Naive thymus-derived CD4-positive, alpha-beta T cell (primary cell): Measurements from ENCODE around the gene ZNF618. TPM values are rescaled to one million over a fixed set of nuclear protein-coding genes. Genes with fewer than 3 reads are reported as not detected.

ENCODE experiments used
- ATAC-seq: fragments of 150-1000 bp; cut with Tn5 transposase; 2 replicates; pipeline ENCODE4 v1.10.0; 2021; ENCODE audit warnings: mild to moderate bottlenecking, moderate library complexity
- CTCF ChIA-PET: fragments of 350-600 bp; sonication (Branson Sonifier 250); formaldehyde crosslinking; loops from one replicate; lab custom pipeline; 2021; ENCODE audit warnings: antibody characterized with exemption; lab: Charles Lee
- POLR2A ChIA-PET: fragments of 350-600 bp; sonication (Branson Sonifier 250); formaldehyde crosslinking; loops from one replicate; lab custom pipeline; 2021; ENCODE audit warnings: antibody characterized with exemption, inconsistent platforms; lab: Charles Lee
- DNase-seq, 9 donors: peaks; one replicate each; pipeline versions ENCODE4 v3.0.0 to v3.0.0-alpha.2; 2020 to 2022; ENCODE audit warnings: mixed read lengths in 1 of 9
- H3K27ac ChIP-seq: one replicate; pipeline ENCODE4 v1.7.0; 2013; ENCODE audit warnings: mild to moderate bottlenecking, low read depth, low read length, moderate library complexity
- H3K27me3 ChIP-seq, 2 donors: one replicate each; pipeline ENCODE4 v1.7.0; 2013; ENCODE audit warnings: low read length in 2 of 2, mild to moderate bottlenecking in 2 of 2, moderate library complexity in 2 of 2; ENCODE audit not compliant: control insufficient read depth in 2 of 2, insufficient read depth in 2 of 2
- H3K36me3 ChIP-seq, 3 experiments: 1 replicate in 2 of 3; 2 replicates in 1 of 3; pipeline ENCODE4 v1.7.0; 2013; ENCODE audit warnings: low read length in 3 of 3, mild to moderate bottlenecking in 3 of 3, moderate library complexity in 1 of 3; ENCODE audit not compliant: insufficient read depth in 3 of 3, control insufficient read depth in 2 of 3
- H3K4me1 ChIP-seq, 2 donors: one replicate each; pipeline ENCODE4 v1.7.0; 2013; ENCODE audit warnings: low read length in 2 of 2, mild to moderate bottlenecking in 2 of 2, moderate library complexity in 1 of 2; ENCODE audit not compliant: control insufficient read depth in 2 of 2, insufficient read depth in 2 of 2
- H3K4me3 ChIP-seq: 2 replicates; pipeline ENCODE4 v1.7.0; 2013; ENCODE audit warnings: mild to moderate bottlenecking, low read length
- H3K9me3 ChIP-seq, 3 experiments: 1 replicate in 2 of 3; 2 replicates in 1 of 3; pipeline ENCODE4 v1.7.0; 2013; ENCODE audit warnings: low read length in 3 of 3; ENCODE audit not compliant: control insufficient read depth in 2 of 3
- H3K27ac Mint-ChIP-seq, 9 donors: one replicate each; pipeline ENCODE4 v1.8.0; 2020 to 2022; ENCODE audit warnings: mixed read lengths in 9 of 9, mild to moderate bottlenecking in 8 of 9, moderate library complexity in 5 of 9, inconsistent platforms in 2 of 9
- H3K27me3 Mint-ChIP-seq, 5 donors: one replicate each; pipeline ENCODE4 v1.8.0; 2021 to 2022; ENCODE audit warnings: mixed read lengths in 5 of 5, mild to moderate bottlenecking in 1 of 5
- H3K36me3 Mint-ChIP-seq, 5 donors: one replicate each; pipeline ENCODE4 v1.8.0; 2020 to 2022; ENCODE audit warnings: mixed read lengths in 5 of 5, mild to moderate bottlenecking in 3 of 5, inconsistent platforms in 1 of 5
- H3K4me1 Mint-ChIP-seq, 7 donors: one replicate each; pipeline ENCODE4 v1.8.0; 2020 to 2022; ENCODE audit warnings: mixed read lengths in 7 of 7, mild to moderate bottlenecking in 3 of 7, inconsistent platforms in 1 of 7
- H3K4me3 Mint-ChIP-seq, 10 donors: one replicate each; pipeline ENCODE4 v1.8.0; 2020 to 2022; ENCODE audit warnings: mild to moderate bottlenecking in 10 of 10, mixed read lengths in 10 of 10, moderate library complexity in 6 of 10, inconsistent platforms in 2 of 10
- H3K9me3 Mint-ChIP-seq, 11 donors: one replicate each; pipeline ENCODE4 v1.8.0; 2020 to 2022; ENCODE audit warnings: mixed read lengths in 11 of 11, mild to moderate bottlenecking in 4 of 11, inconsistent platforms in 1 of 11, moderate library complexity in 1 of 11
- intact Hi-C, 2 donors: fragments of 100-400 bp; cut with micrococcal nuclease; formaldehyde crosslinking; loops; one replicate each; pipeline ENCODE4 v1.15.1; 2023
- polyA plus RNA-seq, 2 donors: library from polyadenylated mRNA; unstranded; fragments of 300-500 nt; fragmentation: Illumina TruSeq; gene quantifications; one replicate each; pipeline ENCODE4 v1.2.3, GENCODE V29; 2021
- total RNA-seq, 6 experiments: library from RNA in 5 of 6; stranded (reverse) in 5 of 6; gene quantifications; 1 replicate in 5 of 6; 2 replicates in 1 of 6; pipeline ENCODE4 v1.2.3 and lab custom pipeline; 2021 to 2026

ZNF618 gene
- total and polyA plus RNA-seq, 7 experiments from 2014 or later: 0.17 to 3.3 (median 1.1) TPM

DNA sequence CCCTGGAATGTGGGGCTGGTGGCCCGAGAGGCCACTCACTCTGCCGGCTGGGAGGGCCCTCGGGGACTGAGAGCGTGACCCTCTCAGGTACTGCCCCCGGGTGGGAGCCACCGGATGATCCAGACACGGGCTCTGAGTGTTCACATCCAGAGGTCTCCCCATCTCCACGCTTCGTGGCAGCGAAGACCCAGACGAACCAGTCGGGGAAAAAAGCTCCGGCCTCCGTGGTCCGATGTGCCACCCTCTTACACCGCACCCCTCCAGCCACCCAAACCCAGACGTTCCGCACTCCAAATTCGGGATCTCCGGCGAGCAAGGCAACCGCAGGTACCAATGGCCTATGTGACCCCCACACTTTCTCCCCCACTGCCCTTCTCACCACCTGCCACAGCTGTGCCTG, 152.5 kb downstream of the ZNF618 start:
- Mint-ChIP-seq H3K4me3 (no peak overlapping the region), H3K27me3 (peaks cover 0 to 8% (median 0%) of the 10 kb centered on the region in 5 donors), H3K9me3 (peaks cover 2 to 21% (median 12%) of the 10 kb centered on the region in 11 donors), H3K4me1 (no peaks in the 10 kb centered on the region), H3K36me3 (peaks cover 0 to 24% (median 7%) of the 10 kb centered on the region in 5 donors), H3K27ac (no peak overlapping the region)
- intact Hi-C loops: no loop called here
- POLR2A ChIA-PET: no interaction called here
- Histone ChIP-seq H3K27me3 (no peaks in the 10 kb centered on the region), H3K4me1 (no peaks in the 10 kb centered on the region), H3K9me3 (peaks cover 0 to 4% (median 0%) of the 10 kb centered on the region in 3 experiments), H3K36me3 (no peaks in the 10 kb centered on the region), H3K27ac (no peak overlapping the region), H3K4me3 (no peak overlapping the region)
- ATAC-seq (no peak), DNase-seq (no peak)
- CTCF ChIA-PET: no interaction called here

DNA sequence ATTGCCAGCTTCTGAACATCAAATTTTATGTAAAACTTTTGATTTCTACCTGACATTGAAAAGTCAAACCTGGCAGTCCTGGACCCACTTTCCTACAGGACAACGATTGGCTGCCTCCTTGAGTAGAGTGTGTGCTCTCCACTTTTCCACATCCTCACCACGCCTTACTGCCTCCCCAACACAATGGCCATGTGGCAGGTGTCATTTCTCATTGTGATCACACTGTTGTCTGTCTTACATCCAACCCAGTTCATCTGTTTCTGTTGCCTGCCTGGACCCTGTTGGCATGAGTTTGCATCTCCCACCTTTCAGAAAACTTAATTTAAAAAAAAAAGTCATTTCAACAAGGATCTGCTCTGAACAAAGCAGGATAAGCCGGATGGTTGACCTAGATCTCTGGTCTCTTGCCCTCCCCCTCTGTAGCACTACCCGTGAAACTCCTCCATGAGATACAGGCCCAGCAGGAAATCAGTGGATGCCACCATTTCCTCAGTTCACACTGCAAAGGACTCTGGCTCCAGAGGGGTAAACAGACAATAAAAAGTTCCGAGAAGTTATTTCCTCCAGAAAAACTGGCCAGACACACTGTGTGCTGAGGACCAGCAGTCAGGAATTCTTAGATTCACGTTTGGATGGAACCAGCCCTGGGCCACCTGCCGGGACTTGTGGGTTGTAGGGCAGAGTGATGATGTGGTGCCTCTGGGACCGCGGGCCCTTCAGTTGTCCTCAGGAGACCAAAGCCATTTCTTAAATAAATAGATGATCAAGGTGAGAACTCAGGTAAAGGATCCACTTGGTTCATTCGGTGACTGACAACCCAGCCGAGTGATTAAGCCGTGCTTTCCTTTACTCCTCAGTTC, 153.4 kb downstream of the ZNF618 start:
- Mint-ChIP-seq H3K4me3 (no peak overlapping the region), H3K27me3 (peaks cover 0 to 8% (median 0%) of the 10 kb centered on the region in 5 donors), H3K9me3 (peaks cover 0 to 12% (median 6%) of the 10 kb centered on the region in 11 donors), H3K36me3 (peaks cover 0 to 16% (median 6%) of the 10 kb centered on the region in 5 donors), H3K27ac (no peak overlapping the region), H3K4me1 (no peaks in the 10 kb centered on the region)
- H3K27me3 ChIP-seq: no peaks in the 10 kb centered on the region
- H3K9me3 ChIP-seq: no peaks in the 10 kb centered on the region
- CTCF ChIA-PET: no interaction called here
- intact Hi-C loops: no loop called here
- POLR2A ChIA-PET: no interaction called here
- DNase-seq (no peak), ATAC-seq (no peak)
- H3K36me3 ChIP-seq: no peaks in the 10 kb centered on the region
- no peak overlapping the region for H3K4me3 ChIP-seq
- H3K4me1 ChIP-seq: no peaks in the 10 kb centered on the region
- H3K27ac ChIP-seq: no peak overlapping the region

DNA sequence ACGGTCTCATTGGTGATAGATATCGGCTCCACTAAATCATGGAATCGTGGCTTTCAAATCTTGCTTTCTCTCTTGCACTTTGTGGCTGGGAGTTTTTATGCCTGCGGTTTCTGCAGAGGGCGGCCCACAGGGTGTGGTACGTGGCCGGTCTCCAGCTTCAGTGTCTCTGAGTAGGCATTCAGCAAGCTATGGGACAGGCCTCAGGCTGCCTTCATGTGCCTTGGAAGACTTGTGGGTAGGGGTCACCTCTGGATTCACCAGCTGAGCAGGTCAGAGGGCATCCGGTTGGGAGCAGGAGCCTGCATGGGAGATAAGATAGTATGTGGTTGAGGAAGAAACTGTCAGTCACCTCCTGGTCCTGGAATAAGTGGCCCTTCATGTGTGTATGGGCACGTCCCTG, 154.3 kb downstream of the ZNF618 start:
- no peak overlapping the region for H3K4me3 Mint-ChIP-seq

DNA sequence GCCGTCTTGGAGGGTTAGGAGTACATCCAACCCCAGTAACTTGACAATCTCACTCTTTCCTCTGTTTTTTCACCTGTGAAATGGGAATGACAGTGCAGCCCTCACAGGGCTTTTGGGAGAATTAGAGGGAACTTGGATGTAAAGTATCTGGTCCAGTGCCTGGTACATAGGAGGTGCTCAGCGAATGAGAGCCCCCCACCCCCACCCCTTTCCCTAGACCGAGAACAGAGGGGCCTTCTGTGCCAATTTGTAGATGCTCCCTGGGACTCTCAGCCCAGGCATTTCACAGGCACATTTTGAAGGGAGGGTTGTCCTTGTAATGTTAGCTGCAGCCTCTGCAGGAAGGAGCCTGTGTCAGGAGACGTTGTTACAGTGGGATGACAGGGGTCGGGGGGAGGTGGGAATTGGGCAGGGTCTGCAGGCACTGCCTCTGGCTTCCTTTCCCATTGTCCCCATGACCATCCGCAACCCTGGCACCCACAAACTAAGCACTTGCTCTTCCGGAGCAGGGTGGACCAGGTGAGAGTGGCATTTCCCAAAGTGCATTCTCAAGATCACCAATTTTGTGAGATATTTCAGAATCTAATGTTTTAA, 155.0 kb downstream of the ZNF618 start:
- H3K4me1 Mint-ChIP-seq: no peaks in the 10 kb centered on the region
- POLR2A ChIA-PET: no interaction called here
- H3K27me3 Mint-ChIP-seq: peaks cover 0 to 3% (median 0%) of the 10 kb centered on the region in 5 donors

More for the DNA sequence above, 154.3 kb downstream of the ZNF618 start:
- Mint-ChIP-seq H3K27ac (no peak overlapping the region), H3K36me3 (peaks cover 0 to 10% (median 0%) of the 10 kb centered on the region in 5 donors), H3K4me1 (no peaks in the 10 kb centered on the region), H3K27me3 (peaks cover 0 to 8% (median 0%) of the 10 kb centered on the region in 5 donors), H3K9me3 (peaks cover 0 to 5% (median under 1%) of the 10 kb centered on the region in 11 donors)
- ATAC-seq (no peak), DNase-seq (no peak)
- no peaks in the 10 kb centered on the region for H3K36me3 ChIP-seq
- no peak overlapping the region for H3K4me3 ChIP-seq
- CTCF ChIA-PET: no interaction called here
- H3K9me3 ChIP-seq: no peaks in the 10 kb centered on the region
- no peaks in the 10 kb centered on the region for H3K27me3 ChIP-seq
- H3K4me1 ChIP-seq: no peaks in the 10 kb centered on the region
- no peak overlapping the region for H3K27ac ChIP-seq
- intact Hi-C loops: no loop called here
- POLR2A ChIA-PET: no interaction called here

DNA sequence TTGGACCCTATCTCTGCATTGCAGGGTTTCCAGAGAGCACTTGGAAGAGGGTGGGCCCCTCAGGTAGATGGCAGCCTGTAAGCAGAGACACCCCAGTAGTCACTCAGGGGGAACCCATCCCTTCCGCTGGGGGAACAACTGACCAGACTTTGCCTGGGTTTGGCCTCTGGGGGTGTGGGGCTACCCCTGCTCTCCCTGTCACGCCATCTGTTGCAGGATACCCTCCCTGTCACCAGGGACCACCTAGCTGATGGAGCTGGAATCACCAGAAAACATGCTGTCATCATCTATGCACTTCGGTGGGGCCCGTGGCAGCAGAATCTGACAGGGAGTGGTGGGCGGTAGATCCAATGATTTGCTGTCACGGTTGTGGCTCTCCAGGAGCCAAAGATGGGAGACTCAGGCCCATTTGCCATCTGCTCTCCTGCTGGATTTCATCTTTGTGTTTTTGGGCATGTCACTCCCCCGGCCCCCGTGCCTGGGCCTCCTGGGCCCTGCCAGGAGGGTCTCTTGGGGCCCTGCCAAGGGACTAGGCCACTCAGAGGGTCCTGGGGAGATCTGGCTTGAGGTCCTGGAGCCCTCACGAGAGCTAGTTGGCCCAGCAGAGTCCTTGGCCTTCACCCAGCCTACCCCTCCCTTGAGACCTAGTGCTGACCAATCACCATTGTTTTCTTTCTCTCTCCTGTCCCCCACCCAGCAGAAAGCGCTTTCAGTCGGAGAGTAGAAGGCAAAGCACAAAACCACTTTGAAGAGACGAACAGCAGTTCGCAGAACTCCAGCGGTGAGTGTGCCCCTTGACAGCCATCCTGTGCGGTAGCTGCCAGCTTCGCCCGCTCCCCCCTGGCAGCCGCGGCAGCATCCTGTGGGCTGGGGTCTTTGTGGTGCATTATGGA, 156.1 kb downstream of the ZNF618 start:
- H3K4me1 ChIP-seq: no peaks in the 10 kb centered on the region
- H3K4me1 Mint-ChIP-seq: no peaks in the 10 kb centered on the region
- no peak for ATAC-seq
- H3K4me3 ChIP-seq: no peak overlapping the region
- no peaks in the 10 kb centered on the region for H3K36me3 ChIP-seq
- ChIA-PET POLR2A (no interaction called here), CTCF (no interaction called here)
- H3K9me3 Mint-ChIP-seq: no peaks in the 10 kb centered on the region
- H3K27me3 Mint-ChIP-seq: no peaks in the 10 kb centered on the region
- H3K27ac Mint-ChIP-seq: no peak overlapping the region
- intact Hi-C loops: no loop called here
- H3K36me3 Mint-ChIP-seq: no peaks in the 10 kb centered on the region
- H3K4me3 Mint-ChIP-seq: no peak overlapping the region
- no peak overlapping the region for H3K27ac ChIP-seq
- H3K9me3 ChIP-seq: no peaks in the 10 kb centered on the region
- no peak for DNase-seq
- no peaks in the 10 kb centered on the region for H3K27me3 ChIP-seq

More for the DNA sequence above, 155.0 kb downstream of the ZNF618 start:
- Histone ChIP-seq H3K36me3 (no peaks in the 10 kb centered on the region), H3K9me3 (no peaks in the 10 kb centered on the region), H3K4me3 (no peak overlapping the region), H3K4me1 (no peaks in the 10 kb centered on the region), H3K27ac (no peak overlapping the region), H3K27me3 (no peaks in the 10 kb centered on the region)
- no peak for DNase-seq
- CTCF ChIA-PET: no interaction called here
- Mint-ChIP-seq H3K36me3 (peaks cover 0 to 5% (median 0%) of the 10 kb centered on the region in 5 donors), H3K4me3 (no peak overlapping the region), H3K9me3 (no peaks in the 10 kb centered on the region), H3K27ac (no peak overlapping the region)
- intact Hi-C loops: no loop called here
- ATAC-seq: no peak

DNA sequence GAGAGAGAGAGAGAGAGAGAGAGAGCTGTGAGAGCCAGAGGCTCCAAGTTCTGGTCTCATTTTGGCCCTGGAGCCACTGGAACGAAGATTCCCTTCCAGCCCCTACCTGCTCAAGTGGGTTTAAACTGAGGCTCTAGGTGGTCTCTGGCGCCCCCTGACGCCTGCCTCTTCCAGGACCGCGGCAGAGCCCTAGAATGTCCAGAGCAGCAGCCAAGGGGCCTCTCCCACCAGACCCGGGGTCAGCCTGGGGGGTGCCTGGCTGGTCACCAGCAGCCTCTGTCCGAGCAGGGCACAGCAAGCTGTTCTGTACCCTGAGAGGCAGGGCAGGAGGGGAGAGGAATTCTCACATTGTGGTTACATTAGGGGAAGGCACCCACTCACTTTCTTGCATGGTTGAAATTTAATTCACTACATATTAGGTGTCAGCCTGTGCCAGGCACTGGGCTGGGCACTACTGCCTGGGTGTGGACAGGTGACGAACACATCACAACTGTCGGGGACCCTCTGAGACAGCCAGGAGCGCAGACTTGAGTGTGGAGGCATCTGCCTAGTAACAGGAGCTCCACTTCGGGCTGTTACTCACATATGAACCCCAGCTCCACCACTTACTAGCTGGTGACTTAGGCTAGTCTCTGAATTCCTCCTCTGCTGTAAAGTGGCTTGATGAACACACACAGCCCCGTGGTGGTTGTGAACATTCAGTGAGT, 157.4 kb downstream of the ZNF618 start:
- H3K4me1 ChIP-seq: no peaks in the 10 kb centered on the region
- Mint-ChIP-seq H3K36me3 (no peaks in the 10 kb centered on the region), H3K9me3 (no peaks in the 10 kb centered on the region), H3K27me3 (no peaks in the 10 kb centered on the region), H3K27ac (no peak overlapping the region), H3K4me3 (no peak overlapping the region), H3K4me1 (no peaks in the 10 kb centered on the region)
- ATAC-seq (peak; percentile 8), DNase-seq (no peak)
- ChIA-PET POLR2A (no interaction called here), CTCF (no interaction called here)
- H3K27ac ChIP-seq: no peak overlapping the region
- intact Hi-C loops: no loop called here
- H3K27me3 ChIP-seq: no peaks in the 10 kb centered on the region
- no peaks in the 10 kb centered on the region for H3K9me3 ChIP-seq
- no peaks in the 10 kb centered on the region for H3K36me3 ChIP-seq
- no peak overlapping the region for H3K4me3 ChIP-seq
